Brain pericyte (primary cell): ENCODE results near the gene ITPKA.

ENCODE experiments used
- DNase-seq: peaks from one replicate; pipeline ENCODE4 v3.0.0-alpha.2; 2012; ENCODE audit warnings: low read depth, low spot score

Gene ITPKA

GRCh38 chr15:41490355-41490754, 3.3 kb upstream of the ITPKA start:
- peak; percentile 44 for DNase-seq

- DNase-seq: no peak
Measured at GRCh38 chr15:41491889-41492288, 1.8 kb upstream of the ITPKA start.

- DNase-seq: no peak
Measured at GRCh38 chr15:41492597-41493204, 973 bp upstream of the ITPKA start.

GRCh38 chr15:41493902-41494189, 172 bp downstream of the ITPKA start:
- DNase-seq: no peak

GRCh38 chr15:41494190-41494921, 682 bp downstream of the ITPKA start:
- DNase-seq: no peak

- DNase-seq: no peak
Measured at GRCh38 chr15:41494922-41495735, 1.5 kb downstream of the ITPKA start.

- DNase-seq: no peak
Measured at GRCh38 chr15:41495736-41496599, 2.3 kb downstream of the ITPKA start.

GRCh38 chr15:41498657-41499056, 5.0 kb downstream of the ITPKA start:
- no peak for DNase-seq

- no peak for DNase-seq
Measured at GRCh38 chr15:41499109-41499851, 5.6 kb downstream of the ITPKA start.

- DNase-seq: no peak
Measured at GRCh38 chr15:41501191-41501917, 7.7 kb downstream of the ITPKA start.

GRCh38 chr15:41501931-41502794, 8.5 kb downstream of the ITPKA start:
- no peak for DNase-seq

GRCh38 chr15:41502795-41503668, 9.4 kb downstream of the ITPKA start:
- no peak for DNase-seq

GRCh38 chr15:41503669-41504010, 10.0 kb downstream of the ITPKA start:
- no peak for DNase-seq

- no peak for DNase-seq
Measured at GRCh38 chr15:41504751-41505492, 11.2 kb downstream of the ITPKA start.

- DNase-seq: no peak
Measured at GRCh38 chr15:41505776-41506175, 12.1 kb downstream of the ITPKA start.

- DNase-seq: no peak
Measured at GRCh38 chr15:41506796-41507341, 13.2 kb downstream of the ITPKA start.

- no peak for DNase-seq
Measured at GRCh38 chr15:41507820-41508290, 14.2 kb downstream of the ITPKA start.
